GM12874 (cell line): Measurements from ENCODE around the gene GPATCH1.
A peak's percentile ranks its signal among the peaks of the same experiment; 100 is the strongest.

ENCODE experiments used
- TF ChIP-seq, protein P1 (sequence below): IDR thresholded peaks from 2 replicates; pipeline ENCODE4 v1.5.1; 2011; ENCODE audit warnings: low read depth, mild to moderate bottlenecking, control low read depth, low read length, moderate library complexity; ENCODE audit not compliant: insufficient read depth

The GPATCH1 gene

DNA sequence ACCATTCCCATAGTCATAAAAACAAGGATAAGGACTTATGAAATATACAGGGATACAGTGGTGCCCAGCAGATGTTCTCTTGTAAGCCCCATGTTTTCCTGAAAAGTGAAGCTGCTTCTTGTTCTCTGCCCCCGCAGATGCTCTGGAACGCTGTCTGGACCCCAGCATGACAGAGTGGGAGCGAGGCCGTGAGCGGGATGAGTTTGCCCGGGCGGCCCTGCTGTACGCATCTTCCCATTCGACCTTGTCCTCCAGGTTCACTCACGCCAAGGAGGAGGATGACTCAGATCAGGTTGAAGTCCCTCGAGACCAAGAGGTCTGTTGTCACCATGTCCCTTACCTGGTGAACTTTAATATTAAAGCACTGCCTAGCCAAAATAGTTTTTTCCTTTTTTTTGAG, 30.6 kb downstream of the GPATCH1 start:
- TF ChIP-seq, protein P1, sequence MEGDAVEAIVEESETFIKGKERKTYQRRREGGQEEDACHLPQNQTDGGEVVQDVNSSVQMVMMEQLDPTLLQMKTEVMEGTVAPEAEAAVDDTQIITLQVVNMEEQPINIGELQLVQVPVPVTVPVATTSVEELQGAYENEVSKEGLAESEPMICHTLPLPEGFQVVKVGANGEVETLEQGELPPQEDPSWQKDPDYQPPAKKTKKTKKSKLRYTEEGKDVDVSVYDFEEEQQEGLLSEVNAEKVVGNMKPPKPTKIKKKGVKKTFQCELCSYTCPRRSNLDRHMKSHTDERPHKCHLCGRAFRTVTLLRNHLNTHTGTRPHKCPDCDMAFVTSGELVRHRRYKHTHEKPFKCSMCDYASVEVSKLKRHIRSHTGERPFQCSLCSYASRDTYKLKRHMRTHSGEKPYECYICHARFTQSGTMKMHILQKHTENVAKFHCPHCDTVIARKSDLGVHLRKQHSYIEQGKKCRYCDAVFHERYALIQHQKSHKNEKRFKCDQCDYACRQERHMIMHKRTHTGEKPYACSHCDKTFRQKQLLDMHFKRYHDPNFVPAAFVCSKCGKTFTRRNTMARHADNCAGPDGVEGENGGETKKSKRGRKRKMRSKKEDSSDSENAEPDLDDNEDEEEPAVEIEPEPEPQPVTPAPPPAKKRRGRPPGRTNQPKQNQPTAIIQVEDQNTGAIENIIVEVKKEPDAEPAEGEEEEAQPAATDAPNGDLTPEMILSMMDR: no peak

DNA sequence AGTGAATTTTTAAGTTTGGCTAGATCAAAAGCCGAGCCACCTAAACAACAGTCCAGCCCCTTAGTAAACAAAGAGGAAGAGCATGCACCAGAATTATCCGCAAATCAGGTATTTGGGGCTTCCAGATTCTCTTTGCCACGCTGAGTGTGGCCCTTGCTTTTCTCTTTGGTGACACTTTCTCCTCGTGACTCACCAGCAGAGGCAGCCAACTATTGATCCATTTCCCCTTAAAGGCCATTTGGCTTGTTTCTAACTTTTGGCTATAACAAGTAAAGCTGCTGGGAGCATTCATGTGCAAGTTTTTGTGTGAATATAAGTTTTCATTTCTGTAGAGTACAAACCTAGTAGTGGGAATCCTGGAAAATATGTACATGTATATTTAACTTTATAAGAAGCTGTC, 33.3 kb downstream of the GPATCH1 start:
- TF ChIP-seq, protein P1: no peak

DNA sequence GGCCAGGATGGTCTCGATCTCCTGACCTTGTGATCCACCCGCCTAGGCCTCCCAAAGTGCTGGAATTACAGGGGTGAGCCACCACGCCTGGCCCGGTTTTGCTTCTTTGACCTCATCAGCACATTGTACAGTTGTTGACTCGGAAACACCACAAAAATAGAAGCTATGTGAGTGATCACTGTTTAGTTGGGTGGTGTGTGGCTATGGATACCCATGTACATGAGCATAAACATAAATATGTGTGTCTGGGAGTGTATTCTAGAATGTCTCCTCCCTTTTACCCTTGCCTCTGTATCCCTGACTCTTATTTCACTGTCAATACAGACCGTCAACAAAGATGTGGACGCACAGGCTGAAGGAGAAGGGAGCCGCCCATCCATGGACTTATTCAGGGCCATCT, 36.5 kb downstream of the GPATCH1 start:
- TF ChIP-seq, protein P1: no peak

DNA sequence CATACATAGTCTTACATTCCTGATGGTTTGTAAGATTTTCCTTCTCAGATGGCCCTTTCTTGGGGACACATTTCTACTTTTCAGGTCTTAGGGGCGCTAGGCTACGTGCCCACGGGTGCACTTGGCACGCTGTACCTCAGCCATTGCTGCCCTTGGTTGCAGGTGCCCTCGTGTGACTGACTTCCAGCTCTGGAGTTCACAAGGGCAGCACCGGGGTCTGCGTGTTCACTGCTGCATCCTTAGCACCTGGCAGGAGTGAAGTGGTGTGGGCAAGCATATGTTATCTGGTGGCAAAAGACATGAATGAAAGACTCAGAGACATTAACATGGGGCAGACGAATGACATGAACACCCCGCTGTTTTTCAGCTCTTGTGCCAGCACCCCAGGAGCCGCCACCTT, 37.7 kb downstream of the GPATCH1 start:
- TF ChIP-seq, protein P1: no peak

DNA sequence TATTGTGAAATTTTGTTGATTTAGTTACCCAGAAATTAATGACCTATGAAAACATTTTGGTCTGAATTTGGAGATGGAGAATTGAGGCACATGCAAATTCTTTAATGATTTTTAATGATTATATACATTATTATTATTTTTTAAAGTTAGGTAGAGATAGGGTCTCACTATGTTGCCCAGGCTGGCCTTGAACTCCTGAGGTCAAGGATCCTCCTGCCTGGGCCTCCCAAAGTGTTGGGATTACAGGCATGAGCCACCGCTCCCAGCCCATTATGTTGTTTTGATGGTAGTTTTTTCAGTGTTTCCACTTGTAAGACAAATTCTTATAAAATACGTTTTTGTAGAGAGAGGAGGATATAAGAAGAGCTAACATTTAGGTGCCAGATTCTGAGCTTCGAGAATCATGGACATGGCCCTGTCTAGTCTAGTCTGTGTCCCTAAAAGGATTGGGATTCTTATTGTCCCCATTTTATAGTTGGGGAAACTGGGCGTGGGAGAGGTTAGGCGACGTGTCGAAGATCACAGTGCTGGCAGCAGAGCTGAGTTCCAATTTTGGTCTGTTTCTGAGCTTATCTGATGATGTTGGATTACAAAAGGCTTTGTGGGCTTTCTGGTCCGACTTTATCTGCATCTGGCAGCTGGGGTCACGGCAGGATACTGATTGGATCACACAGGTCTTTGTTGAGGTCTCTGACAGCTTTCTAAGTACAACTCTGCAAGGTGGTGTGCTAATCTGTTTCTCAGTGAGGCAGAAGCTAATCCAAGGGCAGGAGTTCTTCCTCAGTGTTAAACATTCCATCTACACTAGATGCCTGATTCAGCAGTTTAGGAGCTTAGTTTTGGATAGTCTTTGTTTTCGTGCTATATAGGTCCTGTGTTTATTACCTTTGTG, 43.5 kb downstream of the GPATCH1 start:
- TF ChIP-seq, protein P1: no peak

DNA sequence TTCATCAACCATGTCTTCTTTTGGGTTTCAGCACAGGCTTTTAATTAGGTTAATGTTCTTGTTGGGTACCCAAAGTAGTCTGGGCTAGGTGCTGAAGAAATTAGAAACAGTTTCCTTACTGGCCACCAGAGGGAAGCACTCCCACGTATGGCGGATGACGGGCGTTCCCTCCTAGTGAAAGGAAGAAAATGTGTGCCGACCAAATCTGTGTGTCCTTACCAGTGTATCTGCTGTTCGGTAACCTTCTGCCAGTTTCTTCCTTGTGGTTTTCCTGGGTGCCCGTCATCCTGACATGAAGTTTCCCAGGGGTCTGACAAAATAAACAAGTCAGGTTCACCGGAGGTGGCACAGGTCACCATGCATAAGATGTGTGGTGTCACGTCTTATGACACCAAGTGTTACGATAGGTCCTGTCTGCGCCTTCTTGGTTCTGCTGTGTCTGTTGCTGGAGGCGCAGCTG, 45.0 kb downstream of the GPATCH1 start:
- TF ChIP-seq, protein P1: peak; percentile 80

DNA sequence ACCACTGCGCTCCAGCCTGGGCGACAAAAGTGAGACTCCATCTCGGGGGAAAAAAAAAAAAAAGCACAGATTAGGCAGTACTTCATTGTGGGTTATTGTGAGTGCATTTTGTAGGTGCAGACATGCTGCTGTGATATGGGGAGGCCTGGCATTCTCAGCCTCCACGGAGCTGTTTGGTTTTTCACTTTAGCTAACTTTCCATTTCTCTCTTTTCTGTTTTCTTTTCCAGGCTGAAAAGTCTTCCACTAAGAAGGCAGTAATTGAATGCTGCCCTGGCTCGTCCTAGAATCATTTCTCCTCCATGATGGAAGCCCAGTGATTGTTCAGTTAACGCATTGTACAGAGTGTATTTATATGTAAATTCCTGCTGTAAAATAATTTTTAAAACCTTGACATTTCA, 48.9 kb downstream of the GPATCH1 start:
- TF ChIP-seq, protein P1: no peak
